A549 treated with Mapracorat at 1 μM for 4 hours (cell line): ENCODE data around the gene TNFAIP8L1. TPM values are rescaled to one million over a fixed set of nuclear protein-coding genes. Genes with fewer than 3 reads are reported as not detected.

Experiments
- total RNA-seq: library from RNA; stranded (reverse); fragments of 200-300 nt; extraction: Qiagen RNA extraction; gene quantifications from 5 replicates; pipeline ENCODE4 v1.2.3, GENCODE V29; 2022

The TNFAIP8L1 gene
- total RNA-seq = 2.9 to 4.4 TPM (median 3.7 TPM) in 5 replicates

DNA sequence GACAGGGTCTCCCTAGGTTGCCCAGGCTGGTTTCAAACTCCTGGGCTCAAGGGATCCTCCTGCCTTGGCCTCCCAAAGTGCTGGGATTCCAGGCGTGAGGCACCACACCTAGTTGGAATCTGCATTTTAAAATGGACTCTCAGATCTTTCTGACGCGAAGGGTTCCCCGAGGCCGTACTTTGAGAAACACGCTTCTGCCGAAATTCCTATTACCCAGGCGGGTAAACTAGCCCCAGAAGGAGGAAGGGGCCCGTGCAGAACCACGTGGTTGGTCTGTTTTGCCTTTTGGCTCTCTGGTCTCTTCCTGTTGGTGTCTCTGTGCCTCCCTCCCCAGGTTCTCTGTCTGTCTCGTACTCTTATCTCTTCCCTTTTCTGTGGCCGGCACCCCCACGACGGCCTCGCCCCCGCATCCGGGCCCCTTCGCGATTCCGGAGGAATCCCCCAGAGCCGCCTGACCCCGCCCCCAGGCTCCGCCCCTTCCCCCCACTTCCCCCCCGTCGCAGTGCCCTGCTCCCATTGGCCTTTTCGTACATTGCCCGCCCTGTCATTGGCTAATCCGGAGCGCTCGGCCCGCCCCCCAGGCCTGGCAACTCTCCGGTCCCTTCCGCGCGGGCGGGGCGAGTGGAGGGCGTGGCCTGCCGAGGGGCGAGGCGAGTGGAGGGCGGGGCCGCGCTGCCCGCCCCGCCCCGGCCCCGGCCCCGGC lies at the start of gene TNFAIP8L1:
TSS of gene TNFAIP8L1 (plus strand) at position 689 of the 703 bp plus-strand sequence. CDS start 12,354 bp downstream, outside the sequence.

DNA sequence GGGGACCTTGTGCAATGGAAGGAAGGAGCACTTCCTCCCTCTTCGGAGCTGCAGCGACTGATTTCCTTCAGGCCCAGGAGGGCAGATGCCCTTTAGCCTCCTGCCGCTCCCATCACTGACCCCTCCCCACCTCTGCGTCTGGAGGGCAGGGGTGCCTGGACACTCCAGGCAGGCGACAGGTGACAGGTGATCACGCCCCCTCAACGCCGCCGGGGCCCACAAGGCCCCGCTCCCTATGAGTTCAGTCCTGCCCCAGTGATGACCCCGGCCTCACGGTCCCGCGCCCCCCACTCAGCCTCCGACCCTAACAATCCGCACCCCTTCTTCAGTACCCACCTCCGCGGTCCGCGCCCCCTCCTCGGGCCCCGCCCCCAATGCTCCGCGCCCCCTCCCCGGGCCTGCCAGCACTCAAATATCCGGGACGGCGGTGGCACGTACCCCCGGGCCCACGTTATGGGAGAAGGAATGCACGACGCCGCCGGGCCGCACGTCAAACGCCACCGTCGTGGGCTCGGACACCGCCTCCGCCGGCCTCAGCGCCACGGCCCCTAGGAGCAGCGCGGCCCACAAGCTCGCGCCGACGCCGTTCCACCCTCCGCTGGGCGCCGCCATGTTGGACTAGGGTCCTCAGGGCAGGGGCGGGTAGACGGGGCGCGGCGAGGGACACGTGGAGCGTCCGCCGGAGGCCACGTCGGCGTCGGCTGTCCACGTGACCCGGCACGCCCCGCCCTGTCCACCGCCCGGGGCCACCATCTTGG lies 30.6 kb downstream of the TNFAIP8L1 start, which contains the start of gene MYDGF:
TSS of gene MYDGF (minus strand) at position 620 of the 758 bp plus-strand sequence. CDS start at position 612, 8 bp downstream.

Other genes starting within 250 kb of the TNFAIP8L1 start
- gene SH3GL1, start 239.0 kb upstream of the TNFAIP8L1 start, total RNA-seq = 45.2 to 60.6 TPM (median 58.7 TPM) in 5 replicates
- 19.2 to 22.9 TPM (median 22.3 TPM) in 5 replicates for gene CHAF1A, start 236.9 kb upstream of the TNFAIP8L1 start, total RNA-seq
- gene UBXN6, start 181.7 kb upstream of the TNFAIP8L1 start, total RNA-seq = 38.6 to 63.9 TPM (median 61.4 TPM) in 5 replicates
- 24.3 to 30.0 TPM (median 28.8 TPM) in 5 replicates for gene HDGFL2, start 167.2 kb upstream of the TNFAIP8L1 start, total RNA-seq
- gene PLIN4, start 121.0 kb upstream of the TNFAIP8L1 start, total RNA-seq = 0.08 to 0.22 TPM (median 0.13 TPM) in 5 replicates
- gene PLIN5, start 104.3 kb upstream of the TNFAIP8L1 start, total RNA-seq = 0.17 to 0.32 TPM (median 0.27 TPM) in 4 of 5 replicates, not detected in the other
- 0.05 to 0.23 TPM (median 0.12 TPM) in 4 of 5 replicates, not detected in the other for gene LRG1, start 99.5 kb upstream of the TNFAIP8L1 start, total RNA-seq
- gene SEMA6B, start 79.8 kb upstream of the TNFAIP8L1 start, total RNA-seq = 4.5 to 6.8 TPM (median 5.9 TPM) in 5 replicates
- gene MYDGF, start 30.8 kb downstream of the TNFAIP8L1 start, total RNA-seq = 116 to 139 TPM (median 137 TPM) in 5 replicates
- 50.8 to 62.0 TPM (median 59.5 TPM) in 5 replicates for gene DPP9, start 84.3 kb downstream of the TNFAIP8L1 start, total RNA-seq
- gene FEM1A, start 152.2 kb downstream of the TNFAIP8L1 start, total RNA-seq = 5.3 to 5.7 TPM (median 5.6 TPM) in 5 replicates
- gene TICAM1, start 192.2 kb downstream of the TNFAIP8L1 start, total RNA-seq = 6.4 to 10.0 TPM (median 8.6 TPM) in 5 replicates
- gene PLIN3, start 228.2 kb downstream of the TNFAIP8L1 start, total RNA-seq = 142 to 162 TPM (median 155 TPM) in 5 replicates